Measurements from ENCODE around the gene PPP1R1C.
"Not testable (repeated sequence)": the region's sequence is repeated elsewhere in the genome, so short reads cannot be mapped to it uniquely, and the experiment has no call there.

PPP1R1C gene, protein sequence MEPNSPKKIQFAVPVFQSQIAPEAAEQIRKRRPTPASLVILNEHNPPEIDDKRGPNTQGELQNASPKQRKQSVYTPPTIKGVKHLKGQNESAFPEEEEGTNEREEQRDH

DNA sequence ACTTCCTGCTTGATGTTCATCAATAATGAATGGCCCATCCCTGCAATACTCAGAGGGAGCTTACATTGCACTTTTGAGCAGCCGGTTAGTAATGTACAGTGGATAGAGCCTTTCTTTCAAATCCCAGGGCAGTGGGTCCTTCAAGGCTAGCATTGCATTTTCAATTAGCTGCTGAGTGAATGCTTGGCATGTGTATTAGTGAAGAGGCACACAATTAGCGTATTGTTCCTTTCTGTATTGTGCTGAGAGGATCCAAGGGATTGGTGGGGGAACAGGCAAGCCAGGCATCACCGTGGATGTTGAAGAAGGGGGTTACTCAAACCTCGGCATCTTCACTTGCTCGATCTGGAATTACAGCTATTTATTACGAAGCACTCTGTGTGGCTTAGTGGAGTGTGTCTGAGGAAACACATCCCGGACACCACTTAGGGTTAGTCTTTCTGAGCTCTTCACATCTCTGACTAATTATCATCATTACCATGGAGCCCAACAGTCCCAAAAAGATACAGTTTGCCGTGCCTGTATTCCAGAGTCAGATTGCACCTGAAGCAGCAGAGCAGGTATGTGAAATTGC lies at the start of gene PPP1R1C:
Gene PPP1R1C, plus strand, starts transcription at position 222 of the 574 bp plus-strand sequence. Its CDS starts 258 bp downstream, at position 480.
- no peak for DNase-seq

DNA sequence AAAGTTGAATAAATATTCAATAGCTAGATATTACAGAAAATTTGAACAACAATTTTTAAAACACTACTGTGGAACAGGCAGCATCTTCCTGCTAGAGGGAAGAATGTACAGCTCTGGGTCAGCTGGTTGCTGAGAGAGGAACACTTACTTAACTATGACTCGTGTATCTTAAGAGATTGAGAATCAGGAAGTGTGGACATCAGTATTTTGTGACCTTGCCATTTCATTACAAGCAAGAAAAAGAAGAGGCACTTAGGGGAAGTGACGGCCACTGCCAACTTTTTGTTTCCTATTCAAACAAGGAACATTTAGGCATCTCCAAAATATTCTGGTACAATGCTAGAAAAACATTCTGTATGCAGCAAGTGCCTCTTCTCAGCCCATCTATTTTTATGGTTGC lies 48.2 kb upstream of the PPP1R1C start:
- peak; percentile 14 for DNase-seq

DNA sequence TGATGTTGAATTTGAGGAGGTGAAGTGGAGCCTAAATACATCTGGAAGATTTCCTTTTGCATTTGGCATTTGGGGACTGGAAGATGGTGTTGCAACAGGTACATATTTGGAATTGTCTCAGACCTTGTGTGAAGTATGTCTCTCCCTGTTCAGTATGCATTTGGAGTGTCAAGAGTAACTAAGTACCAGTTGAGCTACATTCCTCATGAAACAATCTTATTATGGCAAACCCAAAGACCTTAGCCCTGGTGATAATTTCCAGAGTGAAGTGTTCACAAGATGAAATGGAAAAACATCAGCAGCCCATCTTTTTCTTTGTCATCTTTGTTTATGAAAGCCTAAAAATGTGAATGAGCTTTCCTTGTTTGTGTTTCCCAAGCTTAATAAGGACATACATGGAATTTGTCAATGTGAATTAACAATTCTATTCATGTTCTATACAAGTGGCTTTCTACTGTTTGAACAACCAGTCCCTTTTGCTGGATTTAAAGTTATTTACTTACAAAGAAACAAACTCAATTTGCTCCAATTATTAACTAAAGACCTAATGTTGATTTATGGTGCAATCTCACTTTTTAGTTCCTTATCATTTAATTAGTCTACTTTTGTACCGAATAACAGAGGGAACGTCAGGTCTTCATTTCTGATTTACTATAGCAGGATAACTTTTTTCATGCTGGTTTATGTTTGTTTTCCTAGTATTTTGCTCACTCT lies 42.1 kb upstream of the PPP1R1C start:
- no peak for DNase-seq

DNA sequence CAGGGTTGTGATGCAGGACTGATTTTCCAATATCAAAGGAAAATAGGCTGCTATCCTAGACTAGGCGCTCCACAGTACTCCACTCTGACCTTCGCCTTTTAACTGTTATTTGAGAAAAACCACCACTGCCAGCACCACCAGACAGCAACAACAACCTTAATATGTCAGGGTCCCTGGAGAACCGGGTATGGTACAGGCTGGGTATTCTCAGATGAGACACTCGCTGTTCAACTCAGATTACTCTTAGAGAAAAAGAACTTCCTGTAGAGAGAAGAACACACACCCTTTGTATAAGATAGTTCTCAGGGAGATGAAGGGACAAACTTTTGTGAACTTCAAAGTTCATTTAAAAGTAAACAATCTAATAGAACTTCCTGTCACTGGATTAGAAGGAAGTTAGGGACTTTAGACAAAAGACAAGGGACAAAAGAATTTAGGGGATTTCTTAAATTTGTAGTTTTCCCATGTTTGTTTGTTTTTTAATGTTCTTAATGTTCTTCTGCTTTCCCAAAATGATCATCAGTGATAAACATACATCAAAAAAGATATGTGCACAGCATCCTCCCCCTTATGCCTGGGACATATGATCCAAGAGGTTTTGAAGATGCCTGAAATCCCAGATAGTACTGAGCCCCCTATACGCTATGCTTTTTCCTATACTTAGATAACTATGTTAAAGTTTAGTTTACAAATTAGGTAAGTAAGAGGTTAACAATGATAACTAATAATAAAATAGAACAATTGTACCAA lies 41.3 kb upstream of the PPP1R1C start:
- DNase-seq: no peak

DNA sequence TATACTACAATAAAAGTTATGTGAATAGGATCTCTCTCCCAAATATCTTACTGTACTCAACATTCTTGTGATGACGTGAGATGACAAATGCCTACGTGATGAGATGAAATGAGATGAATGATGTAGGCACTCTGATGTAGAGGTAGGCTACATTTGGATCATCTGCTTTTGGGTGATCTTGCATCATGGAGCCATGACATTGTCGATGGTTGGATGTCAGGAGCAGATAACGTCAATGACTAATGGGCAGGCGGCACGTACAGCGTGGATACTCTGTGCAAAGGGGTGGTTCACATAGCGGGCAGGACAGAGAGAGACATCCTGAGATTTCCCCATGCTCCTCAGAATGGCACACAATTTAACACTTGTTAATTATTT lies 40.8 kb upstream of the PPP1R1C start:
- DNase-seq: no peak

DNA sequence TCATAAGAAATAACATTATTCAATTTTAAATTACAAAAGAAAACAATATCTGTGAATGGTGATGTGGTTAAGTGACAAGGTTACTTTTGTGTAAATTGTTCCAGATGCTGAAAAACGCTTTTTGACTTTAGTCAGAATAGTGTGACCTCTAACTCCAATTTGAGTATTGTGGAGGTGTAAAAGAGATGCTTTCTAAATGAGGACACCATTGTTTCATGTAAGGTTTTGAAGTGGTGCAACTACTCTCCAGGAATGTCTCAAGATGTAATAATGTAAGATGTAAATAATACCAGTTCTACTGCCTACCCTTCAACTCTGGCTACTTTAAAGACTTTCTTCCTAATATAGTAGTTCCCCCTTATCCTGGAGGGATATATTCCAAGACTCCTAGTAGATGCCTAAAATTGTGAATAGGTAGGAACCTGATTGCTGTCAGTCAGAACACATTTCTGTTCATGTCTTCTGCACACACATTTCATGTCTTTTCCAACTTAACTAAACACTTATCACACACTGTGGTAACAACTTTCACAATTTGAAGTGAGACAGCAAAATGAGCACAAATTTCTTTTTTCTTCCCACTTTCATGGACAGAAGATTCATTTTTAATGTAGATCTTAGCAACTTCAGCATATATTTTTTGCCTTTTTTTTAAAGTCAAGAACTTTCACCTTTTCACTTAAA lies 39.1 kb upstream of the PPP1R1C start:
- no peak for DNase-seq

DNA sequence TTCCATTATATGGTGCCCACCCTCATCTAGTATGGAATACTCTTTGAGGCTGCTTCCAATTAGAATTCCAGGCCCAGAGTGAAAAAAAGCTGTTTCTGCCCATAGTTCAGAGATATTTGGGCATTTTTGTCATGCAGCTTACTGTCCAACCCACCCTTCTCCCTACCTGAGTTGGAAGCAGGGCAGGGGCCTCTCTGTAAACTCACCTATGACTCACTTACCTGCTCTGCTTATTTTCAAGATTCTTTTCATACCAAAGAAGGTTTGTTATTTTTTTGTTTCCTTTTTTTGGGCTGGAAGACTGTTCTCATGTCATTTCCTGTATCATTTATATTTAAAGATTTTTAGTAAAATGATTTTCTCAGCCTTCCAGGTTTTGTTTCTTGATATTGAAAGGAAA lies 38.4 kb upstream of the PPP1R1C start:
- DNase-seq: no peak

DNA sequence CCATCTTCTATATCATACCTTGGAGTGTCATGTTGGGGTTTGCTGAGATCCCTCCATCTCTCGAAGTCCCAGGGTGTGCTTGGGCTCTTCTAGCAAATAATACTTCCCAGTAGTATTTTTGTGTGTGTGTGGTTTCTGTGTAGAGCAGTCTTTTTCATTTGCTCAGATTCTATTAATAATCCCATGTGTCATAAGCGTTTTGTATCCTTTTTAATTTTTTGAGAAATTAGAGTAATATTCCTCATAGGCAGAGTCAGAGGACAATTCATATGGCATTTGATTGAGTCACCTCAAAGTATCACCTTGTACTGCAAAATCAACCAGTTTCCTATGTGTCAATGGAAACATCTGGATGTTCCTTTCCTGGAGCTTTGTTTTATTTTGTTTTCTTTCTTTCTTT lies 37.4 kb upstream of the PPP1R1C start:
- DNase-seq: no peak

DNA sequence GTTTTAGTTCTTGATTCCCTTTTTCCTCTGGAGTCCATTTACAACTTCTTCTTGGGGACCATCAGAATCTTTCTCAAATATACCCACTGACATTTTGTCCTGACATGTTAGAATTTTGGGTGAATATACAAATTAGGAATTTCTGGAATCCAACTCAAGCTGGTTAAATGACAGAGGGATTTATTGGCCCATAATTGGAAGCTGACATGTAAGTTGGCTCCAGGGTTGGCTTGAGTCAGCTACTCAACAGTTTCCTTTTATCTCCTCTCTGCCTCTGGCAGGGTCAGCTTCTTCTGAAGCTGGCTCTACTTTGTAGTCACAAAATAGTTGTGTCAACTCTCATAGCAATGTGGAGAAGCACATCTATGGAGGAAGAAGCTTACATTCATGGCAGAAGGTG lies 36.6 kb upstream of the PPP1R1C start:
- peak; percentile 16 for DNase-seq

DNA sequence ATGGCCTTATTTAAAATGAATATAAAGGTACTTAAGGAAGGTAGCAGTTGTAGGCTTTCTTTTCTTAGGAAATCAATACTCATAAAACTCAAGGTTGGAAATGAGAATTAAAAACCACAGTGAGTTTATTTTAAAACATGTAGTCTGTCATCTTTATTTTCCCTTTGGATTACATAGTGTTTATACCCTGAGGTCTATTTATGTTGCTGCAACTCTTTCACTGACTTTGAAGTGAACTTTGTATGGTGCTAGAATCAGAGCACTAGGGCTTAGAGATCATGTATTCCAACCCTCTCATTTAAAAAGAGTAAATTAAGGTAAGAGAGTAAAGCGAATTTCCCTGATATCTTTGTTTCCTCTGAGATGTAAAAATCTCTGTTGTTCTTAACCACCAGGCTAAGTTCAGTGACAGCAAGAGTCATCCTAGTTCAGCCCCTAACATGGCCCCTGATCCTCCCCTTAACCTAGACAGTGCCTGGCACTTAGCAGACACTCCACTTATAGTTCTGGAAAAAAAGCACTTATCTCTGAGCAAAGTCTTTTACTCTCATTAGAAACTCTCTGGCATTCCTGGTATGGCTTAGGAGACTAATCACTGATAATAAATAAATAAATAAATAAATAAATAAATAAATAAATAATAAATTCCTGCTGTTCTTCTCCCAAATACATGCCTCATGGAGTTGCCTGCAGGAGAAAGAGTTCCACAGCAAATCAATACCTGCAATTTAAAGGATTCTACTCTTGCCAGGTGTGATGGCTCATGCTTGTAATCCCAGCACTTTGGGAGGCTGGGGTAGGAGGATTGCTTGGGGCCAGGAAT lies 33.0 kb upstream of the PPP1R1C start:
- no peak for DNase-seq

DNA sequence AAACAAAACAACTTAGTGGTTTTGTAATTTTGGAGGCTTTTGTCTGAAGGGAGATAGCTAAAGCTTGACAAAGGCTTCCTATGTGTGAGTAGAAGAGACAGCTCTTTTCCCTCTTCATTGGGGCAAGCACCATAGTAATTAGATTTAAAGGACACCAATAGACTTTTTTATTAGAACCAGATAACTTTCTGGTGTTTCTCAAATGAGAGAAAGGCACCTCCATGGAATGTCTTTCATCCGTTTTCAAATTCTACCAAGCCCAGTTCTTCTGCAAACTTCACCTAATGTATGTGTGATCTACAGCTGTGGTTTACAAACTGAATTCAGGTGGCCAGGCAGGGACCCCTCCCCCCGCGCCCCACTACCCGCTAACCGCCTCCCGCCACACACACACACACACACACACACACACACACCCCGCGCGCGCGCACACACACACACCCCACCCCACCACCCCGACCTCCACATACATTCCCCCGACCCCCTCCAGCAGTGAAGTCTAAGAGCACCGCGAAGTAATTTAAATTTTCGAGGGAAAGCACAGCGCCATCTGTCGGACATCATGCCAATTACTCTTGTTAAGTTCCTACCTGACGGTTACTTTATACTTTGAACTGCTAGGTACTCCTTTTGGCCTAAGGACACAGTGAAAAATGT lies 31.6 kb upstream of the PPP1R1C start:
- DNase-seq: peak; percentile 27

DNA sequence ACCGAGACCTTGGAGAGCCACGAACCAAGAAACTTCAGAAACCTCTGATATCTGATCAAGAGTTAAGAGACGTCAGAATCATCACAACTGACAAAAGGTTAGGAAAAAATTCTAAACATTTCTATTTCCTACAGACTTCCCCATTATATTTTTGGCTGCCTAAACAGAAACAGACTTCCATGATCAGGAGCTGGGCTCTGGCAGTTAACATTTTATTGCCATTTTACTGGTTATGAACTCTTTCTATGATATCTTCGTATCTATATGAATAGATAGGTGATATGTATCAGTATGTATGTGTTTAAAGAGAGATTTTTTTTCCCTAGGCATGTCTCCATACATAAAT lies 31.1 kb upstream of the PPP1R1C start:
- DNase-seq: no peak

DNA sequence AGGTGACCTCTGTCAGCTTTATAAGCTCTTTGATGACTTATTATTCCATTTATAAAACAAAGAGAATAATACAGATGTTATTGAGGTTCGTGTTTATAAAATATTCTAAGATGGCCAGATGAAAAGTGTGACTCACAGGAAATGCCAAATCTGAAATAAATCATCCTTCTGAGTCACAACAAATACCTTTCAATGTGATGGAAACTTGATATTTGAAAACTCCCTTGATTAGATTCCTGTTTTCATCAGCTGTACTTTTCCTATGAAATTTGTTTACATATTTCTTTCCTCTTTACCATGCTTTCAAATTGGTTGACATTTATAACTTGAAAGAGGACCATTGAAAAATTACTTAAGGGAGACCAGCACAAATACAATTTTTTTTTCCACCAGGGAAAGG lies 30.6 kb upstream of the PPP1R1C start:
- DNase-seq: peak; percentile 33

DNA sequence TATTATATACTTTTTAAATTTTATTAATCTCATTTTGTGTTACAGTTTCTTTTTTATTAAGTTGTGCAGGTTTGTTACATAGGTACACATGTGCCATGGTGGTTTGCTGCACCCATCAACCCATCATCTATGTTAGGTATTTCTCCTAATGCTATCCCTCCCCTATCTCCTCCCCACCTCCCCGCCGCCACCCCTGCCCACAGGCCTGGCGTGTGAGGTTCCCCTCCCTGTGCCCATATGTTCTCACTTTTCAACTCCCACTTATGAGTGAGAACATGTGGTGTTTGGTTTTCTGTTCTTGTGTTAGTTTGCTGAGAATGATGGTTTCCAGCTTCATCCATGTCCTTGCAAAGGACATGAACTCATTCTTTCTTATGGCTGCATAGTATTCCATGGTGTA lies 29.8 kb upstream of the PPP1R1C start:
- DNase-seq: not testable (repeated sequence)

DNA sequence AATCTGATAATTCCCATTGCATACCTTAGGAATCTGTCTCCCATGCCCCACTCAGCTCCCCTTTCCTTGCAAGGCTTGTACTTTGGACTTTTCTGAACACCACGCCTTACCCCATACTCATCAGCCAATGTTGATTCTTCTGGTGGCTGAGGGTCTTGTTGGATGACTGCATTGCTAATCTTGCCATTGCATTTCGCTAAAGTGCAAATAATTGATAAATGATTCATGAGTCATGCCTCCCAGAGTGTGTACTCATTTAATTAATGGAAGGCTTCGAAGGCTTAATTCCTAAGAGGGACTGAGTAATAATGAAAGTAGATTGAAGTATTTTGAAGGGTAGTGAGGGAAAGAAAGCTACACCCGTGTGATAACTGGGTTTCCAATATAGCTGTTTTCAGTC lies 28.0 kb upstream of the PPP1R1C start:
- DNase-seq: no peak

DNA sequence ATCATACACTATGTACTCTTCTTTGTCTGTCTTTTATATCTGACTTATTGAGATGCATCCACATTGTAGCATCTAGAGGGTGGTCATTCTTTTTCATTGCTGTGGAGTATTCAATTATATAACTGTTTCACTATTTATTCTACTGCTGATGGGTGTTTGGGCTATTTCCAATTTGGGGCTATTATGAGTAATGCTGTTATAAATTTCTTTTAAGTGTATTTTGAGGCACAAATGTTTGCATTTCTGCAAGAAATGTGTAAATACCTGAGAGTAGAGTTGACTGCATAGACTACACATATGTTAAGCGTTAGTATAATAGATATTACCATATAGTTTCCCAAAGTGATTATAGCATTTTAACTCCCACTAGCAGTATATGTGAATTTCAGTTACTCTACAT lies 26.9 kb upstream of the PPP1R1C start:
- no peak for DNase-seq

DNA sequence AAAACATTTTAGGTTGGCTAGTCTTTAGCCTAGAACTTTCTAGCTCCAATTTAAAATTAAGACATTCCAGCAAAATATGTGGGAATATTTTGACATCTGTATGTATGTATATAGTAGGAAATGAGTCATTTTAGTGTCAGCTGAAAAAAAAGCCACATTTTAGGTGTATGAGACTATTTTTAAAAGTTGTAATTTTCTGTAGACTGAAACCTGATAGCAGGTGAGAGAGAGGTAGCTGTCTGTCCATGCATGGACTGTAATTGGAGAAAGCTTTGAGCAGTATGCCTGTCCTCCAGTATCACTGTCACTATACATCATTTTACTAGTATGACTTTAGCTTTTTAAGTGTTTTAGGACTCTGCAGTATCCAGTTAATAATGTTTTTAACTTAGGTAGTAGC lies 26.1 kb upstream of the PPP1R1C start:
- DNase-seq: no peak

DNA sequence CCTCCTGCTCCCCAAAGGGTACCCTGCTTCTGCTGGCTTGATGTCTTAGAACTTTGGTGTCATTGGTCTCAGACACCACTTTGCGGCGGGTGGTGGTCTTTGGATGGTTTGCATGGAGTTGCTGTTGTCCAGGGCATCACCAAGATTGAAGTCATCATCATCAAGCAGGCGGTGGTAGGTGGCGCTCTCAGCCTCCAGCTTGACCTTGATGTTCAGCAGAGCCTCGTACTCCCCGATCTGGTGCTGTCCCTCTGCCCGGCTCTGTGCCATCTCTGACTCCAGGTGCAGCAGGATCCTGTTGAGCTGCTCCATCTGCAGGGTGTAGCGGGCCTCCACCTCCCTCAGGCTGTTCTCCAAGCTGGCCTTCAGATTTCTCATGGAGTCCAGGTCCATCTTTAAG lies 24.5 kb upstream of the PPP1R1C start:
- not testable (repeated sequence) for DNase-seq

DNA sequence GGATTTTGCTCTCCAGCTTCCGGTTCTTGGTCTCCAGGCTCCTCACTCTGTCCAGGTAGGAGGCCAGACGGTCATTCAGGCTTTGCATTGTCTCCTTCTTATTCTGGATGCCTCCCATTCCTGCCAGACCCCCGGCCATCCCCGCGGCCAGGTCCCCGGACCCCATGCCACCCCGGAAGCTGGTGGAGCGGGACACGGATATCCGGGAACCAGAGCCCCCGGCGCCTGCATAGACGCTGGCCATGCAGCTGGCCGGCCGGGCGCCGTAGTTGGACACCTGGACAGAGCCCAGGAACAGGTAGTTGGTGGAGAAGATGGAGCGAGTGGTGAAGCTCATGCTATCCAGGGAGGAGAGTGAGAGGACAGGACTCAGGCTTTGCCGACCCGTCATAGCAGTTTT lies 23.5 kb upstream of the PPP1R1C start:
- no peak for DNase-seq

DNA sequence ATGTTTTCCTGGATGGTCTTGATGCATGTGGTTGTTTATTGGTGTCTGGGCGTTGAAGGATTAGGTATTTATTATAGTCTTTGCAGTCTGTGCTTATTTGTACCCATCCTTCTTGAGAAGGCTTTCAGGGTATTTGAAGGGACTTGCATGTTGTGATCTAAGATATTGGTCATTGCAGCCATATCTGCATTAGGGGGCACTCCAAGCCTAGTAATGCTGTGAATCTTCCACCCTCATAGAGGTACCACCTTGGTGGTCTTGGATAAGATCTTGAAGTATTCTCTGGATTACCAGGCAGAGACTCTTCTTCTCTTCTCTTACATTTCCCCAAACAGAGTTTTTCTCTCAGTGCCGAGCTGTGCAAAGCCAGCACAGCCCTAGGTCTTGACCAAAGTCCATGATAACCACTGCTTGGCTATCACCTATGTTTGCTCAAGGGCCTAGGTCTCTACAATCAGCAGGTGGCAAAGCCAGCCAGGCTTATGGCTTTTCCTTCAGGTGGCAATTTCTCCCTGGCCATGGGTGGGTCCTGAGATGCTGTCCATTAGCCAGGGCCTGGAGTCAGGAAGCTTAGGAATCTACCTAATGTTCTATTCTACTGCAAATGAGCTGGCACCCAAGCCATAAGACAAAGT lies 15.4 kb upstream of the PPP1R1C start:
- no peak for DNase-seq

DNA sequence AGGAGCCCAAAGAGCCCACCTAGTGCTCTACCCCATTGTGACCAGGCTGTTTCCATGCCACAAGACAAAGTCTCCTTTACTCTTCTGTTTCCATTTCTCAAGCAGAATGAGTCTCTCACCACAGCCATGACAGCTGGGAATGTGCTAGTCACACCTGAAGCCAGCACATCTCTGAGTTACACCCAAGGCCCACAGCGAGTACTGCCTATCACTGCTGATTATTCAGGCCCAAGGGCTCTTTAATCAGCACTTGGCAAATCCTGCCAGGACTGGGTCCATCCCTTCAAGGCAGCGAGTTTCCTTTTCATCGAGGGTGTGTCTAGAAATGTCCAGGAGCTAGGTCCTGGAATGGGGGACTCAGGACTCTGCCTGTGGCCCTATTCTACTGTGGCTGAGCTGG lies 14.6 kb upstream of the PPP1R1C start:
- no peak for DNase-seq
